GM18519 (cell line): ENCODE results near the gene MERTK.
"Not testable (repeated sequence)": the region's sequence is repeated elsewhere in the genome, so short reads cannot be mapped to it uniquely, and the experiment has no call there.

Experiments used
- ATAC-seq: cut with Tn5 transposase; IDR thresholded peaks from one replicate; pipeline ENCODE4 v1.9.1; 2021; ENCODE audit warnings: mild to moderate bottlenecking, moderate library complexity; ENCODE audit not compliant: unreplicated experiment, low FRiP score

The MERTK gene

GRCh38 chr2:111944531-111945210, 46.3 kb downstream of the MERTK start:
- no peak for ATAC-seq

GRCh38 chr2:111945444-111946293, 47.3 kb downstream of the MERTK start:
- ATAC-seq: no peak

GRCh38 chr2:111946294-111947114, 48.1 kb downstream of the MERTK start:
- ATAC-seq: no peak

- no peak for ATAC-seq
These were observed 48.8 kb downstream of the MERTK start for GRCh38 chr2:111947219-111947618.

- ATAC-seq: no peak
These were observed 50.4 kb downstream of the MERTK start for GRCh38 chr2:111948832-111949231.

- ATAC-seq: no peak
These were observed 51.8 kb downstream of the MERTK start for GRCh38 chr2:111950236-111950635.

GRCh38 chr2:111951486-111951885, 53.1 kb downstream of the MERTK start:
- no peak for ATAC-seq

- no peak for ATAC-seq
These were observed 54.6 kb downstream of the MERTK start for GRCh38 chr2:111952871-111953452.

- ATAC-seq: no peak
These were observed 56.4 kb downstream of the MERTK start for GRCh38 chr2:111954602-111955332.

- no peak for ATAC-seq
These were observed 59.5 kb downstream of the MERTK start for GRCh38 chr2:111957872-111958354.

GRCh38 chr2:111958901-111959300, 60.5 kb downstream of the MERTK start:
- no peak for ATAC-seq

GRCh38 chr2:111961663-111962062, 63.3 kb downstream of the MERTK start:
- no peak for ATAC-seq

GRCh38 chr2:111963086-111963485, 64.7 kb downstream of the MERTK start:
- ATAC-seq: not testable (repeated sequence)

GRCh38 chr2:111963508-111963907, 65.1 kb downstream of the MERTK start:
- ATAC-seq: not testable (repeated sequence)

- ATAC-seq: no peak
These were observed 66.7 kb downstream of the MERTK start for GRCh38 chr2:111965062-111965461.

GRCh38 chr2:111966241-111966640, 67.8 kb downstream of the MERTK start:
- no peak for ATAC-seq

GRCh38 chr2:111967018-111967417, 68.6 kb downstream of the MERTK start:
- ATAC-seq: no peak

- ATAC-seq: no peak
These were observed 72.0 kb downstream of the MERTK start for GRCh38 chr2:111970453-111970852.

GRCh38 chr2:111972955-111973565, 74.7 kb downstream of the MERTK start:
- ATAC-seq: no peak
